ENCODE results near the gene ZFYVE9. TPM values are rescaled to one million over a fixed set of nuclear protein-coding genes. Genes with fewer than 3 reads are reported as not detected.

The ZFYVE9 gene
- total and polyA plus RNA-seq, 4 donors, result 38.9 to 96.7 (median 46.1) TPM

- 97% methylated on average over 9 of the region's 9 CpGs for WGBS (ENCODE audit: insufficient coverage)
- Histone ChIP-seq H3K27ac (ENCODE audit: low read depth, low read length) (no peak overlapping the region), H3K27me3 (ENCODE audit: control insufficient read depth, insufficient read depth, low read length) (no peaks in the 10 kb centered on the region), H3K36me3 (ENCODE audit: control insufficient read depth, insufficient read depth, low read length) (peaks cover 98% of the 10 kb centered on the region), H3K9me3 (ENCODE audit: control insufficient read depth, insufficient read depth, low read length) (no peaks in the 10 kb centered on the region), H3K4me3 (ENCODE audit: low read depth, low read length) (no peak overlapping the region), H3K4me1 (ENCODE audit: control insufficient read depth, insufficient read depth, low read length) (peaks cover 7% of the 10 kb centered on the region)
- no peak for DNase-seq (ENCODE audit: low read depth in 4 of 6, low spot score in 6 of 6)
Measured at GRCh38 chr1:52357397-52357796, 215.5 kb downstream of the ZFYVE9 start.

GRCh38 chr1:52358851-52359497, 217.1 kb downstream of the ZFYVE9 start:
- no peak for DNase-seq (ENCODE audit: low read depth in 4 of 6, low spot score in 6 of 6)
- Histone ChIP-seq H3K9me3 (ENCODE audit: control insufficient read depth, insufficient read depth, low read length) (no peaks in the 10 kb centered on the region), H3K4me3 (ENCODE audit: low read depth, low read length) (no peak overlapping the region), H3K27me3 (ENCODE audit: control insufficient read depth, insufficient read depth, low read length) (no peaks in the 10 kb centered on the region), H3K4me1 (ENCODE audit: control insufficient read depth, insufficient read depth, low read length) (peaks cover 7% of the 10 kb centered on the region), H3K27ac (ENCODE audit: low read depth, low read length) (no peak overlapping the region), H3K36me3 (ENCODE audit: control insufficient read depth, insufficient read depth, low read length) (peaks cover 91% of the 10 kb centered on the region)
- WGBS (ENCODE audit: insufficient coverage), result 98% methylated on average over 11 of the region's 18 CpGs

GRCh38 chr1:52359676-52360594, 218.0 kb downstream of the ZFYVE9 start:
- no peak overlapping the region for H3K4me3 ChIP-seq (ENCODE audit: low read depth, low read length)
- H3K27ac ChIP-seq (ENCODE audit: low read depth, low read length), result peak overlapping the region; percentile 33
- no peak for DNase-seq (ENCODE audit: low read depth in 4 of 6, low spot score in 6 of 6)
- H3K4me1 ChIP-seq (ENCODE audit: control insufficient read depth, insufficient read depth, low read length), result peaks cover 16% of the 10 kb centered on the region
- peaks cover 86% of the 10 kb centered on the region for H3K36me3 ChIP-seq (ENCODE audit: control insufficient read depth, insufficient read depth, low read length)
- H3K27me3 ChIP-seq (ENCODE audit: control insufficient read depth, insufficient read depth, low read length), result no peaks in the 10 kb centered on the region
- WGBS (ENCODE audit: insufficient coverage), result 94% methylated on average over 22 of the region's 24 CpGs
- no peaks in the 10 kb centered on the region for H3K9me3 ChIP-seq (ENCODE audit: control insufficient read depth, insufficient read depth, low read length)

- H3K36me3 ChIP-seq (ENCODE audit: control insufficient read depth, insufficient read depth, low read length), result peaks cover 79% of the 10 kb centered on the region
- WGBS (ENCODE audit: insufficient coverage), result 75% methylated on average over 7 of the region's 7 CpGs
- peak overlapping the region; percentile 33 for H3K27ac ChIP-seq (ENCODE audit: low read depth, low read length)
Measured at GRCh38 chr1:52360595-52360968, 218.7 kb downstream of the ZFYVE9 start.

GRCh38 chr1:52364235-52364839, 222.4 kb downstream of the ZFYVE9 start:
- peaks cover 42% of the 10 kb centered on the region for H3K36me3 ChIP-seq (ENCODE audit: control insufficient read depth, insufficient read depth, low read length)
- H3K4me3 ChIP-seq (ENCODE audit: low read depth, low read length), result no peak overlapping the region
- H3K4me1 ChIP-seq (ENCODE audit: control insufficient read depth, insufficient read depth, low read length), result peaks cover 28% of the 10 kb centered on the region
- WGBS (ENCODE audit: insufficient coverage), result 100% methylated on average over 2 of the region's 5 CpGs
- no peak for DNase-seq (ENCODE audit: low read depth in 4 of 6, low spot score in 6 of 6)
- H3K9me3 ChIP-seq (ENCODE audit: control insufficient read depth, insufficient read depth, low read length), result no peaks in the 10 kb centered on the region
- no peaks in the 10 kb centered on the region for H3K27me3 ChIP-seq (ENCODE audit: control insufficient read depth, insufficient read depth, low read length)
- H3K27ac ChIP-seq (ENCODE audit: low read depth, low read length), result no peak overlapping the region

More at GRCh38 chr1:52360595-52360968, 218.7 kb downstream of the ZFYVE9 start:
- no peak for DNase-seq (ENCODE audit: low read depth in 4 of 6, low spot score in 6 of 6)
- Histone ChIP-seq H3K27me3 (ENCODE audit: control insufficient read depth, insufficient read depth, low read length) (no peaks in the 10 kb centered on the region), H3K9me3 (ENCODE audit: control insufficient read depth, insufficient read depth, low read length) (no peaks in the 10 kb centered on the region), H3K4me3 (ENCODE audit: low read depth, low read length) (no peak overlapping the region), H3K4me1 (ENCODE audit: control insufficient read depth, insufficient read depth, low read length) (peaks cover 22% of the 10 kb centered on the region)

GRCh38 chr1:52365071-52365745, 223.3 kb downstream of the ZFYVE9 start:
- Histone ChIP-seq H3K27ac (ENCODE audit: low read depth, low read length) (peak overlapping the region; percentile 76), H3K9me3 (ENCODE audit: control insufficient read depth, insufficient read depth, low read length) (no peaks in the 10 kb centered on the region)
- peak in 3 of 6 donors; percentile 12 to 41 (median 15) for DNase-seq (ENCODE audit: low read depth in 4 of 6, low spot score in 6 of 6)

GRCh38 chr1:52365746-52366516, 224.0 kb downstream of the ZFYVE9 start, which contains the start of gene CC2D1B:
Gene CC2D1B (minus strand): TSS chr1:52366205. CDS start chr1:52364620, 1,585 bp downstream.
- Histone ChIP-seq H3K27me3 (ENCODE audit: control insufficient read depth, insufficient read depth, low read length) (no peaks in the 10 kb centered on the region), H3K4me3 (ENCODE audit: low read depth, low read length) (peak within 1 kb of the TSS; percentile 65), H3K36me3 (ENCODE audit: control insufficient read depth, insufficient read depth, low read length) (peaks cover 26% of the 10 kb centered on the region), H3K27ac (ENCODE audit: low read depth, low read length) (peak within 1 kb of the TSS; percentile 76), H3K4me1 (ENCODE audit: control insufficient read depth, insufficient read depth, low read length) (peaks cover 22% of the 10 kb centered on the region), H3K9me3 (ENCODE audit: control insufficient read depth, insufficient read depth, low read length) (no peaks in the 10 kb centered on the region)
- under 1% methylated on average over 92 of the region's 92 CpGs for WGBS (ENCODE audit: insufficient coverage)
- peak; percentile 85 to 99 (median 90) for DNase-seq (ENCODE audit: low read depth in 4 of 6, low spot score in 6 of 6)

More at GRCh38 chr1:52365071-52365745, 223.3 kb downstream of the ZFYVE9 start:
- peaks cover 33% of the 10 kb centered on the region for H3K36me3 ChIP-seq (ENCODE audit: control insufficient read depth, insufficient read depth, low read length)
- peaks cover 28% of the 10 kb centered on the region for H3K4me1 ChIP-seq (ENCODE audit: control insufficient read depth, insufficient read depth, low read length)
- H3K4me3 ChIP-seq (ENCODE audit: low read depth, low read length), result peak overlapping the region; percentile 65
- whole genome bisulfite sequencing (ENCODE audit: insufficient coverage), result 9% methylated on average over 22 of the region's 22 CpGs
- no peaks in the 10 kb centered on the region for H3K27me3 ChIP-seq (ENCODE audit: control insufficient read depth, insufficient read depth, low read length)

GRCh38 chr1:52366517-52366827, 224.6 kb downstream of the ZFYVE9 start:
- Histone ChIP-seq H3K27ac (ENCODE audit: low read depth, low read length) (peak overlapping the region; percentile 76), H3K4me3 (ENCODE audit: low read depth, low read length) (peak overlapping the region; percentile 65), H3K27me3 (ENCODE audit: control insufficient read depth, insufficient read depth, low read length) (no peaks in the 10 kb centered on the region), H3K4me1 (ENCODE audit: control insufficient read depth, insufficient read depth, low read length) (peaks cover 21% of the 10 kb centered on the region), H3K9me3 (ENCODE audit: control insufficient read depth, insufficient read depth, low read length) (no peaks in the 10 kb centered on the region), H3K36me3 (ENCODE audit: control insufficient read depth, insufficient read depth, low read length) (peaks cover 21% of the 10 kb centered on the region)
- DNase-seq (ENCODE audit: low read depth in 4 of 6, low spot score in 6 of 6), result no peak
- 0% methylated on average over 2 of the region's 8 CpGs for WGBS (ENCODE audit: insufficient coverage)

Data from spinal cord (tissue), 10 donors.